Colonic mucosa (tissue), 4 donors: ENCODE results near the gene ZNF616. TPM values are rescaled to one million over a fixed set of nuclear protein-coding genes. Genes with fewer than 3 reads are reported as not detected.

Experiments
- DNase-seq: peaks from one replicate; pipeline ENCODE4 v3.0.0-alpha.2; 2020
- H3K27ac ChIP-seq: fragments of 200-600 bp; one replicate; pipeline ENCODE4 v1.8.0; 2021
- H3K27me3 ChIP-seq: fragments of 200-600 bp; one replicate; pipeline ENCODE4 v1.8.0; 2021
- H3K36me3 ChIP-seq: fragments of 200-600 bp; one replicate; pipeline ENCODE4 v1.8.0; 2021
- H3K4me1 ChIP-seq: fragments of 200-600 bp; one replicate; pipeline ENCODE4 v1.8.0; 2021; ENCODE audit warnings: mild to moderate bottlenecking
- H3K4me3 ChIP-seq: fragments of 200-600 bp; one replicate; pipeline ENCODE4 v1.8.0; 2021
- H3K9ac ChIP-seq, 2 donors: one replicate each; pipeline ENCODE4 v1.7.0; 2013; ENCODE audit warnings: control low read depth in 2 of 2, low read depth in 2 of 2, low read length in 2 of 2
- H3K9me3 ChIP-seq: fragments of 200-600 bp; one replicate; pipeline ENCODE4 v1.8.0; 2021
- intact Hi-C: fragments of 100-400 bp; cut with DNase I; formaldehyde crosslinking; loops from one replicate; pipeline ENCODE4 v1.14.1; 2022
- total RNA-seq, 2 donors: library from RNA; stranded (reverse); fragmentation: NEBNext Ultra II Directional in 1 of 2; extraction: Animal tissue kit (Norgen Biotek cat#: 25700) in 1 of 2; gene quantifications; one replicate each; pipeline ENCODE4 v1.2.1, GENCODE V29; 2021
- TF ChIP-seq, protein P1 (sequence below): fragments of 200-600 bp; IDR thresholded peaks from one replicate; pipeline ENCODE4 v1.8.0; 2022; ENCODE audit warnings: antibody characterized with exemption, mild to moderate bottlenecking
- donor health status: healthy.
- donor health status: DM: no; HTN: no; CAD: no.
- donor health status: DM: no; HTN: no; CAD: no.

The ZNF616 gene
- total RNA-seq, 2 donors from 2014 or later = 6.8 to 8.5 TPM

DNA sequence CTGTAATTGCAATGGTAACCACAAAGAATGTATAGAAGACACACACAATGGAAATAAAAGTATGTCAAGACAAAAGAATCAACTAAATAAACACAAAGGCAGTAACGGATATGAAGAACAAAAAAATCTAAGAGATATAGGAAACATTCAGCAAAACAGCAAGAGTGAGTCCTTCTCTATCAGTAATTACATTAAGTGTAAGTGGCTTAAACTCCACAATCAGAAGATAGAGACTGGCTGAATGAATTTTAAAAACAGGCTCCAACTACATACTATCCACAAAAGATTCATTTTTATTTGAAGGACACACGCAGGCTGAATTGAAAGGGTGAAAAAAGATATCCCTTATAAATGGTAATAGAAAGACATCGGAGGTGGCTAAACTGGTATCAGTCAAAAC lies 19.5 kb downstream of the ZNF616 start:
- TF ChIP-seq, protein P1, sequence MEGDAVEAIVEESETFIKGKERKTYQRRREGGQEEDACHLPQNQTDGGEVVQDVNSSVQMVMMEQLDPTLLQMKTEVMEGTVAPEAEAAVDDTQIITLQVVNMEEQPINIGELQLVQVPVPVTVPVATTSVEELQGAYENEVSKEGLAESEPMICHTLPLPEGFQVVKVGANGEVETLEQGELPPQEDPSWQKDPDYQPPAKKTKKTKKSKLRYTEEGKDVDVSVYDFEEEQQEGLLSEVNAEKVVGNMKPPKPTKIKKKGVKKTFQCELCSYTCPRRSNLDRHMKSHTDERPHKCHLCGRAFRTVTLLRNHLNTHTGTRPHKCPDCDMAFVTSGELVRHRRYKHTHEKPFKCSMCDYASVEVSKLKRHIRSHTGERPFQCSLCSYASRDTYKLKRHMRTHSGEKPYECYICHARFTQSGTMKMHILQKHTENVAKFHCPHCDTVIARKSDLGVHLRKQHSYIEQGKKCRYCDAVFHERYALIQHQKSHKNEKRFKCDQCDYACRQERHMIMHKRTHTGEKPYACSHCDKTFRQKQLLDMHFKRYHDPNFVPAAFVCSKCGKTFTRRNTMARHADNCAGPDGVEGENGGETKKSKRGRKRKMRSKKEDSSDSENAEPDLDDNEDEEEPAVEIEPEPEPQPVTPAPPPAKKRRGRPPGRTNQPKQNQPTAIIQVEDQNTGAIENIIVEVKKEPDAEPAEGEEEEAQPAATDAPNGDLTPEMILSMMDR = no peak
- no peak overlapping the region for H3K27ac ChIP-seq
- DNase-seq = no peak
- H3K9me3 ChIP-seq = peaks cover 12% of the 10 kb centered on the region
- no peak overlapping the region for H3K4me3 ChIP-seq
- intact Hi-C loops = no loop called here
- H3K27me3 ChIP-seq = no peaks in the 10 kb centered on the region
- H3K9ac ChIP-seq = no peak overlapping the region
- no peaks in the 10 kb centered on the region for H3K4me1 ChIP-seq
- H3K36me3 ChIP-seq = peaks cover 32% of the 10 kb centered on the region

DNA sequence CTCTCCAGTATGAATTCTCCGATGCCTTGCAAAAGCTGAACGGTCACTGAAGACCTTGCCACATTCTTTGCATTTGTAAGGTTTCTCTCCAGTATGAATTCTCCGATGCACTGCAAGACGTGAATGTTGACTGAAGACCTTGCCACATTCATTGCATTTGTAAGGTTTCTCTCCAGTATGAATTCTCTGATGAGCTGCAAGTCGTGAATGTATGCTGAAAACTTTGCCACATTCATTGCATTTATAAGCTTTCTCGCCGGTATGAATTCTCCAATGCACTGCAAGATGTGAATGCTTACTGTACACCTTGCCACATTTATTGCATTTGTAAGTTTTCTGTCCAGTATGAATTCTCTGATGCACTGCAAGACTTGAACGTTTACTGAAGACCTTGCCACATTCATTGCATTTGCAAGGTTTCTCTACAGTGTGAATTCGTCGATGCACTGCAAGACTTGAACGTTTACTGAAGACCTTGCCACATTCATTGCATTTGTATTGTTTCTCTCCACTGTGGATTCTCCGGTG lies 24.1 kb downstream of the ZNF616 start:
- Histone ChIP-seq H3K27ac (no peak overlapping the region), H3K36me3 (peaks cover 16% of the 10 kb centered on the region), H3K9ac (no peak overlapping the region), H3K9me3 (peaks cover 49% of the 10 kb centered on the region), H3K4me1 (no peaks in the 10 kb centered on the region), H3K27me3 (no peaks in the 10 kb centered on the region), H3K4me3 (no peak overlapping the region)
- DNase-seq = no peak
- intact Hi-C loops = no loop called here
- TF ChIP-seq, protein P1 = no peak

DNA sequence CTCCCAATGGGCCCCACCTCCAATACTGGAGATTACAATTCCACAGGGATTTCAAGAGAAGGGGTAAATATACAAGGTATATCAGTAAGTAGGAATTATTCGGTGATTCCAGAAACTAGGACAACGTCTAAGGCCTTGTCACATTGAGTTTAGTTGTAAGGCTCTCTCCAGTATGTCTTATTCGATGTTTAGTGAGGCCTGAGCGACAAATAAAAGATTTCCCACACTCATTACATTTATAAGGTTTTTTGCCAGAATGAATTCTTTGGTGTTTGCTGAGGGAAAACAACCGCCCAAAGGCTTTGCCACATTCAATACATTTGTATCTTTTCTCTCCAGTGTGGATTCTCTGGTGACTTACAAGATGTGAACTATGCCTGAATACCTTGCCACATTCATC lies 25.0 kb downstream of the ZNF616 start:
- Histone ChIP-seq H3K4me3 (no peak overlapping the region), H3K9me3 (peaks cover 49% of the 10 kb centered on the region), H3K36me3 (peaks cover 16% of the 10 kb centered on the region), H3K9ac (no peak overlapping the region), H3K27me3 (no peaks in the 10 kb centered on the region), H3K27ac (no peak overlapping the region), H3K4me1 (no peaks in the 10 kb centered on the region)
- intact Hi-C loops = no loop called here
- TF ChIP-seq, protein P1 = no peak
- DNase-seq = no peak

DNA sequence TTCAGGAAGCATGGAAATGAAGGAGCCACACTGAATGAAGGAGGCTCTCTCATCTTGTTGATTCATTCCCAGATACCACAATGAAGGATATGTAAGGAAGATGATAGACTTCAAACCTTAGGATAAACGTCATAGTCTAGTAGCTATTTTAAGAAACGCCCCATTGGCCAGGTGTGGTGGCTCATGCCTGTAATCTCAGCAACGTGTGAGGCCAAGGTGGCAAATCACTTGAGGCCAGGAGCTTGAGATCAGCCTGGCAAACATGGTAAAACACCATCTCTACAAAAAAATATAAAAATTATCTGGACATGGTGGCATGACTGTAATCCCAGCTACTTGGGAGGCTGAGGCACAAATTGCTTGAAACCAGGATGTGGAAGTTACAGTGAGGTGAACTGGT lies 27.1 kb downstream of the ZNF616 start:
- DNase-seq = no peak
- H3K9ac ChIP-seq = no peak overlapping the region
- no peak overlapping the region for H3K27ac ChIP-seq
- peaks cover 41% of the 10 kb centered on the region for H3K9me3 ChIP-seq
- no peaks in the 10 kb centered on the region for H3K4me1 ChIP-seq
- H3K27me3 ChIP-seq = no peaks in the 10 kb centered on the region
- H3K4me3 ChIP-seq = no peak overlapping the region
- TF ChIP-seq, protein P1 = no peak
- H3K36me3 ChIP-seq = peaks cover 16% of the 10 kb centered on the region
- intact Hi-C loops = no loop called here

DNA sequence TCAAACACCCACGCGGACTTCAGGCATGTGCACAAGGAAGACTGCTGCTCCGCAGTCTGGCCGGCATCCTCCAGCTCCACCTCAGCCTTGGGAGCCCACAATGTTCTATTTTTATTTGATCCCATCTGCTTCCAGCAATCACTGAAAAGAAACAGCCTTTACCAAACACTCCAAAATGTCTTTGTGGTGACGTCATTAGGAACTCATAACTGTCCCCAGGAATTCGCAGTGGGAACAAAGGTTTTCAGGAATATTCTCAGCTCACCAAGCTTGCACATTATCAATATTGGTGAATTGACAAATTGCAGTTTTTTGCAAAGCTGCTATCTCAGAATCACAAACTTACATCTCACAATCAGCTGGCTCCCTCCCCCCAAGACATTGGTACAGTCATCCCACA lies 29.0 kb downstream of the ZNF616 start:
- intact Hi-C loops = no loop called here
- TF ChIP-seq, protein P1 = no peak
- H3K27me3 ChIP-seq = no peaks in the 10 kb centered on the region
- H3K4me1 ChIP-seq = no peaks in the 10 kb centered on the region
- no peak overlapping the region for H3K9ac ChIP-seq
- no peak for DNase-seq
- no peak overlapping the region for H3K4me3 ChIP-seq
- H3K36me3 ChIP-seq = peaks cover 6% of the 10 kb centered on the region
- H3K9me3 ChIP-seq = peaks cover 41% of the 10 kb centered on the region
- H3K27ac ChIP-seq = no peak overlapping the region
